Stimulated activated CD8-positive, alpha-beta memory T cell treated with anti-CD3 and anti-CD28 coated beads, Interleukin-4, amount 100 ng/mL, for 24 hours (primary cell): Measurements from ENCODE around the gene PMPCA.

Source experiments
- DNase-seq: peaks from one replicate; pipeline ENCODE4 v3.0.0-alpha.2; 2020; ENCODE audit warnings: low read depth

PMPCA gene

GRCh38 chr9:136436055-136436634, 25.7 kb downstream of the PMPCA start:
- no peak for DNase-seq

GRCh38 chr9:136437430-136437829, 27.0 kb downstream of the PMPCA start:
- DNase-seq, result no peak

- no peak for DNase-seq
Observed at GRCh38 chr9:136437839-136438547, 27.5 kb downstream of the PMPCA start.

DNA sequence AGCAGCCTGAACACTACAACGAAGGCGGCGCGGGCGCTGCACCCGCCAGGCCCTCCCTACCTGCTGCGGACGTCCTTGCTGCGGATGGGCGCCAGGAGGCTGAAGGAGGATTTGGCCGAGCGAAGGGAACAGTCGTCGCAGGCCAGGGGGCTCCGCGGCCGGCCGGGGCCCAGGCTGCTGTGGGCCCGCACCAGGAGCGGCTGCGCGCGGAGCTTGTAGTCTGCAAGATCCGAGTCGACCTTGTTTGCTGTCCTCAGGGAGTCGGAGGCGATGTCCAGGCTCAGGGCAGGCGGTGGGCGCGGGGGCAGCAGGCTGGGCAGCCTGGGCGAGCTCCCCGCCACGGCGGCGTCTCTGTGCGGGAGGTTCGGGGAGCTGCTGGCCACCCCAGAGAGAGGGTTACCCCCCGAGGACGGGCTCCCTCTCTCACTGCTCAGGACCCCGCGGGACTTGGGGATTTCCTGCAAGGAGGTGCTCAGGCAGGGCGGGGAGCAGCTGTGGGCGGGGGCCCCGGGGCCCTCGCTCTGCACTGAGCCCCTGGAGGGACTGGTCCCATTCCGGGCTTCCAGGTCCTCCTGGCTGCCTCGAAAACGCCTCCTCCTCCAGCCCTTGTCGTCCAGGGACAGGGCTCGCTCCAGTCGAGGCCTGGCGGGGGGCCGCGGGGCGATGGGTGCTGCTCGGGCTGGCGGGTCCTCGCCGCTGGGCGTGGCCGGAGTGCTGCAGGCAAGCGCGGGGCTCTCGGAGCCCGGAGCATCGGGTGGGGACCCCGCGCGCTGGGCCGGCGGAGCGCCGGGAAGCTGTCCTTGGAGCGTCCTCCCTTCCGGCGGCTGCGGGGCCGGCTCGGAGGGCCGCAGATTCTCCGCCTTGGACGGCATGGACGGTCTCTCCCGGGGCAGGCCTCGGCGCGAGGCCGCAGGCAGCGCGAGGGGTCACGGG, 28.4 kb downstream of the PMPCA start:
- peak; percentile 38 for DNase-seq

GRCh38 chr9:136439481-136440408, 29.3 kb downstream of the PMPCA start, which contains the start of gene INPP5E:
Gene INPP5E, minus strand, starts transcription at chr9:136439845. Its CDS starts 426 bp downstream, at chr9:136439419.
- peak; percentile 71 for DNase-seq

DNA sequence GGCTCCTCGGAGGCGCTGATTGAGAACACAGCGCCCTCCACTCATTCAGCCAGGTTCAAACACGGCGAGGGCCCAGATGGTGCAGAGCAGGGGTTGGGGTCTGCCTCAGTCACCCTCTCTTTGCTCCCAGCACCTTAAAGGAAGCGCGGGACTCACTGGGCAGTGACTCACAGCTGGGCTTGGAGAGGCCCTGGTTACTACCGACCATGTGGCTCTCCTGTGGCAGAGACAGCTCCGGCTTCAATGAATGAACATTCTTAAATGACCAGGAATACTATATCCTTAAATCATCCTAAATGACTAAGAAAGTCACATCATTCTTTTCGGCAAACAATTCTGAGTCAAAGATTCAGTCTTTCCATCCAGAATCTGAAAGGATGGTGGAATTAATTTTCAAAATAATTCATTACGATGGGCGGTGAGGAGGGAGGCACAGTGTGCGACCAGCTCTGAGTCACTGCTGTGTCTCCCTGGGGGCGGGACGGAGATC, 30.8 kb downstream of the PMPCA start:
- no peak for DNase-seq

DNA sequence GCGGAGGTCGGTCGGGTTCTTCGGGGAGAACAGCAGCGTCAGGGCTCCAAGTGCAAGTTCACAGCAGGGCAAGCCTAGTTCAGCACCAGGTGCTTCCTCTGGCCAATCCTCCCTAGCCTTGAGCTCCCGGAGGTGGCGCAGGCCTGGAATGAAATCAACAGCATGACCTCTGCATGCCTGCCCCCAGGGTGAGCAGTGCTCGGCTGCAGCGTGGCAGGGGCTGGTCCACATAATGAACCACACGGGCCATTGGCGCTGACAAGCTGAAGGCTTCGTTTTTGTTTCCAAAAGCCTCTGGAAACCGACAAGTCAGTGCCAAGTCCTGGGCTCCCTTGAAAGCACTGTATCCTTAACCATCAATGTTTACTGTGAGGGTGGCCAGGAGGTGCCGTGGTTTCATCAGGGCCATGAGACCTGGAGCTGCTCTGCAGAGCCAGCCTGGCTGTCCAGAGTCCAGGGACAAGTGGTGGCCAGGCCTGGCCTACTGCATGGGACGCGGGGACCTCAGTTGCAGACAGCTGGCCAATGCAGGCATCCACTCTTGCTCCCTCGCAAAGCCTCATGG, 31.3 kb downstream of the PMPCA start:
- no peak for DNase-seq

GRCh38 chr9:136442265-136442664, 31.8 kb downstream of the PMPCA start:
- no peak for DNase-seq

- no peak for DNase-seq
Observed at GRCh38 chr9:136443087-136443486, 32.6 kb downstream of the PMPCA start.

DNA sequence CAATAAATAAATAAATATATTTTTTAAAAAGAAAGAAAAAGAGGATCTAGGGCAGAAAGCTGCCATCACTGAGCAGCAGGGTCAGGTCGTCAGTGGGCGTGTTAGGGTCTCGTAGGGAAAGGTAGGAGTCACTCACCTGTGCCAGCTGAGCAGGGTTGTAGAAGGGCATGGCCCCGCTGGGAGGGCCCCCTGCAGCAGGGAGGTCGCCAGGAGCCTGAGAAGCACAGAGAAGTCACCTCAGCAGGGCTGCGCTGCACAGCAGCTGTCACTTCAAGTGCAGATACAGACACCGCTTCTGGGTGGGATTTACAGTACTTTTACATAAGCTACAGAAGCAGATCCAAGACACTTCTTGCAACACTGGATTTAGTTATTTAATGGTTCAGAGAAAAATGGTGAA, 33.2 kb downstream of the PMPCA start:
- DNase-seq, result no peak

- DNase-seq, result no peak
Observed at GRCh38 chr9:136444102-136444501, 33.6 kb downstream of the PMPCA start.

GRCh38 chr9:136445799-136446198, 35.3 kb downstream of the PMPCA start:
- DNase-seq, result no peak

- DNase-seq, result no peak
Observed at GRCh38 chr9:136447173-136447778, 36.8 kb downstream of the PMPCA start.

DNA sequence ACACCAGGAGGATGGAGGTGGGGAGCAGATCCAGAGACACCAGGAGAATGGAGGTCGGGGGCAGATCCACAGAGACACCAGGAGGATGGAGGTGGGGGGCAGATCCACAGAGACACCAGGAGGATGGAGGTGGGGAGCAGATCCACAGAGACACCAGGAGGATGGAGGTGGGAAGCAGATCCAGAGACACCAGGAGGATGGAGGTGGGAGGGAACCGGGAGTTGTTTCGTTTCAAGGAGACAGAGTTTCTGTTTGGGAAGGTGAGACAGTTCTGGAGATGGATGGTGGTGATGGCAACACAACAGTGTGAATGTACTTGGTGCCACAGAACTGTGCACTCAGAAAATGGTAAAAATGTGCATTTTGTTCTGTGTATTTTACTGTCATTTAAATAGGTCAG, 38.2 kb downstream of the PMPCA start:
- DNase-seq, result no peak

DNA sequence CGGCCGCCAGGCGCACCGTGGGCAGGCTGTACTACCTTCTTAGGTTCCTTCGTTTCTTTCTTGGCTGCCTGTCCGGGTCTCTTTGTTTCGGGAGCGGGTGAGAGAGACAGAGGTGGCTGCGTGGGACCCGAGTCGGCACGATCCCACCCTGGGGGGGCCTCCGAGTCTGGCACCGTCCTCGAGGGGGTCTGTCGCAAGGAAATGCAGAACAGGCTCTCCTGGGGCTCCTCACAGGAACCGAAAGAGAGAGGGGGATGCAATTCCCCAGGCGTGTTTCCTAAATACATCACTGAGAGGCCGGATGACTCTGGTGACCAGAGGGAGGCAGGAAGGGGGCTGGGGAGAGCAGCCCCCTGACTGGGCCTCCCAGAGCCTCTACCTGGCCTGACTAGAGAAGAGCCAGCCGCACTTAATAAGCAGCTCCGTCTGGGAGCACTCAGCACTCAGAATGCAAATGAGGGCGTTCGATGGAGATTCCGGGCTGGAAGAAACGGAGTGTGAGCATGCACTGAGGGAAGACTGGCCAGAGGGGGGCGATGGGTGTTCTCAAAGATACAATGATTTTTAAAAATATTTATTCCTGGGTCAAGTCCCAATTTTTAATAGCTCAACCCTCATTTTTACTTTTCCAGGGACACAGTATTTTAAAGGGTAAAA, 40.9 kb downstream of the PMPCA start:
- no peak for DNase-seq

- DNase-seq, result no peak
Observed at GRCh38 chr9:136453326-136453725, 42.9 kb downstream of the PMPCA start.

GRCh38 chr9:136454026-136454796, 43.8 kb downstream of the PMPCA start:
- DNase-seq, result no peak

DNA sequence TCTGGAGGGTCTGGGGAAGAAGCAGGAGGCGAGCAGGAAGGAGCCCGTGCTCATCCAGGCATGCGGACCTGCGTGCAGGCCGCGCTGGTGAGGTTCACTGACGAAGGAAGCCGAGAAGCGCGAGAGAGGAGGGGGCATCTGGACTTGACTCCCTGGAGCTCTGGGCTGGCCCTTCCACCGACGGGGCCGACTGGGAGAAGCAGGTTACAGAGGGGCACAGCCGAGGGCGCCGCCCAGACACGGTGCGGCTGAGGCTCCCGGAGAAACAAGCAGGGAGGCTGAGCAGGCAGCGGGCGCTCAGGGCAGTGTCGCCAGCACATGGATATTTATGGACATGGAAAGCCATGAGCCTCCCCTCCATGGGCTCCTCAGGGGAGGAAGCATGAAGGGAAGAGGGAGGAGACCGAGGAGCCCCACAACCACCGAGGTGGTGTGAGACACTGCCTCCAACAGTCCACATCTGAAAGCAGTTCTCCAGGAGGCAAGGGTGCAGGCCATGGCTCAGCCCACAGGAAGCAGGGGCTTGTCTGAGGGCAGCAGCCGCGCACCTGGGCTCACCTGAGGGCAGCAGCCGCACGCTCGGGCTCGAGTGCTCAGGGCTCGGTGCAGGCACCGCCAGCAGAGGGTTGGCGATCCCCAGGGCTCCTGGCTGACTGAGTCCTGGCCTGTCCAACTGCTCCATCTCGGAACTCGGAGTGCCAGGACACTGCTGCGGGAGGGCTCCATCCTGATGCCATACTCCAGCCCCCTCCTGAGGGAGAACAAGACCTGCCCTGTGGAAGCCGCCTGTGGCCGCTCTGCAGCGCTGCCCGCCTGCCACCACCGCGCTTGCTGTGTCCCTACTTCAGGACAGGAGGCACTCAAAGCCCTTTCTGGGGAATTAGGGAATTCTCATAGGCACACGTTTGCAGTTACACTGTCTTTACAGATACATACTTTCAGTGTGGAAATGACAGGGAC, 44.9 kb downstream of the PMPCA start:
- DNase-seq, result no peak
